HG03135 (cell line): ENCODE measurements around the gene CSK.

Experiments
- ATAC-seq: cut with Tn5 transposase; IDR thresholded peaks from one replicate; pipeline ENCODE4 v1.9.1; 2021; ENCODE audit warnings: mild to moderate bottlenecking, moderate library complexity; ENCODE audit not compliant: unreplicated experiment

The CSK gene

DNA sequence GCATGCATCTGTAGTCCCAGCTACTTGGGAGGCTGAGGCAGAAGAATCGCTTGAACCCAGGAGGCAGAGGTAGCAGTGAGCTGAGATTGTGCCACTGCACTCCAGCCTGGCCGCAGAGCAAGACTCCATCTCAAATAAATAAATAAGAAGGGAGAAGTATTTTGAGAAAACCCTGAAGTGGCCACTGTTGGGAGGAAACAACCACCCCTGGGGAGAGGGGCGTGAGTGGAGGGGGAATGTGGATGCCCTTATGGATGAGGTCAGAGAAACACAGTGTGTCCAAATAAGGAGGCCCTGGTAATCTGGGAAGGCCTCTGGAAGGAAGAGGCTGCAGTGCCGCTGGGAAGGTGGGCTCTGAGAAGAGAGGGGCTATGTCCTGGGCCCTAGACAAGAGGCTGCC, 40.4 kb downstream of the CSK start:
- no peak for ATAC-seq

DNA sequence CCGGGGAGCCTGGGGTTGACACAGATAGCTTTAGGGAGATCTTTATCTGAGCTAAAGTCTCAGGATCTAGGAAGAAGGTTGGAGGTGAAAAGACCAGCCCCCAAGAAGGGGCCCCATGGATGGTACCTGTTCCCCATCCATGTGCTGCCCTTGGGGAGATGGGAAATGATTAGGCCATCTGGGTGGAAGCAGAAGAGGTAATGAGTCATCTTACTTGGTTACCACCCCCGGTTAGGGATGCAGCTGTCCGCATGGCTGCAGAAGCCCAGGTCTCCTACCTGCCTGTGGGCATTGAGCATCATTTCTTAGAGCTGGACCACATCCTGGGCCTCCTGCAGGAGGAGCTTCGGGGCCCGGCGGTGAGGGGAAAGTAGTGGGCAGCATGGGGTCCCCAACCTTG, 41.4 kb downstream of the CSK start:
- no peak for ATAC-seq

DNA sequence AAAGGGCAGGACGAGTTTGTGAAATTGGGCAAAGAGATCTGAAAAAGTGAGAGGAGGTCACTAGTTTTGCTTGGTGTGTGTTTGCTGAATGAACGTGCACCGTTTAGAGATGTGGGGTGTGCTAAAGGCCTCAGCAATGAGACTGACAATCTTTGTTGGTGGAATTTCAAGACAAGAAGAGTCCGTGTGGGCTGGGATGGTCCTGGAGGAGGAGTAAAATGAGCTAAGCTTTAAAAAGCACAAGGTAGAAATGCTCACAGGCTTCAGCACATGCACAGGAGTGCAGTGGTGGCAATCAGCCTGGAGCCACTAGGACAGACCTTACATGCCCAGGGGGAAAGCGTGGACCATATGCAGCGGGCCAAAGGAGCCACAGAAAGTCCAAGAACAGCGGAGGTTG, 43.1 kb downstream of the CSK start:
- ATAC-seq: no peak

DNA sequence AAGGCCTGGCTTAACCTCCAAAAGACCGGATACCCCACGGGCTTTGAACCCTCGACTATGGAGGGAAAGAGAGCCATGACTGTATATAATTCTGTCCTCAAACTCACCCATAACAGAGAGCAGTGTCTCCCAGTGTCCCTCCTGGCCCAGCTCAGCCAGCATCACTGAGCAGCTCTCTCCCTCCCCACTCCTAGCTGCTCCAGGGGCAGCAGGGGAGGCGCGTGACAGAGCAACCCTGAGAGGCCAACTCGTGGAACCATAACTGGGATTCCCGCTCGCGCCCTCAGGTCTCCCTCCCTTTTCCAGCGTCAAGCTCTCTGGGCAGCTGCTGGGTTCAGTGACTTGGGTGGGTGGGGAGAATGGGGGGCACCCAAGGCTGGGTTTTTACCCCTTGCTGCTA, 44.0 kb downstream of the CSK start:
- ATAC-seq: no peak

DNA sequence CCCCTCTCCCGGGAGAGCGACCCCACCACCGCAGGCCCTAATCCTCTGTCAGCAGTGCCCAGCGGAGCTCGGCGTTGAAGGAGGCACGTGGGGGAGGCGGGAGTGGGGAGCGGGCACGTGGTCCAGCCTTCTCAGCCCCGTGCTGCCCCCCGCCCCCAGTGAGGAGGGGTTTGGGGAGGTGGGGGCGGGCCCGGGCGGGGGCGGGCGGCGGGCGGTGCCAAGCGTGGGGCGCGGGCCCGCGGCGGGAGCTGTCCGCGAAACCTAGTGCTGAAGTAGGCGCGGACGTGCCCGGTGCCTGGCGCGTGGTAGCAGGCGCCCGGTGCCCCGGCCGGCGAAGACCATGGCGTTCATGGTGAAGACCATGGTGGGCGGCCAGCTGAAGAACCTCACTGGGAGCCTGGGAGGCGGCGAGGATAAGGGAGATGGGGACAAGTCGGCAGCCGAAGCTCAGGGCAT, 44.5 kb downstream of the CSK start, which contains the start of gene CPLX3:
Gene CPLX3 (plus strand): TSS at position 264 of the 456 bp plus-strand sequence. CDS start 77 bp downstream, at position 341.
- ATAC-seq: no peak

DNA sequence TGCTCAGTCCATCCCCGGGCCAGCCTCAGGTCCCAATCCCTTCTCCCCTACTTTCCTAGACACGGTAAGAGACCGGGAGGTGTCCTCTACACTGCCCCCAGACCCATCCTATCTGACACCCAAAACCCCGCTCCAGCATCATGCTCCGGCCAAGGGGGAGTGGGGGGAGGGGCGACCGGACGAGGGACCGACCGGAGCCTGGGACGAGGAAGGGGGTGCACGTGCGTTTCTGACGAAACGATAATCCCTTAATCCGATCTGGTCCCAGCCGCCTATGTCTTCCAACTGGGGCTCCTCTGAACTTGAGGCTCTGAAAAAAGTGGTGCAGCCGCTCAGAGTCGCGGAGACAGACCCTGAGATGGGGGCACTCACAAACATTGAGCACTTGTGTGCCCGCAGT, 45.0 kb downstream of the CSK start:
- no peak for ATAC-seq

DNA sequence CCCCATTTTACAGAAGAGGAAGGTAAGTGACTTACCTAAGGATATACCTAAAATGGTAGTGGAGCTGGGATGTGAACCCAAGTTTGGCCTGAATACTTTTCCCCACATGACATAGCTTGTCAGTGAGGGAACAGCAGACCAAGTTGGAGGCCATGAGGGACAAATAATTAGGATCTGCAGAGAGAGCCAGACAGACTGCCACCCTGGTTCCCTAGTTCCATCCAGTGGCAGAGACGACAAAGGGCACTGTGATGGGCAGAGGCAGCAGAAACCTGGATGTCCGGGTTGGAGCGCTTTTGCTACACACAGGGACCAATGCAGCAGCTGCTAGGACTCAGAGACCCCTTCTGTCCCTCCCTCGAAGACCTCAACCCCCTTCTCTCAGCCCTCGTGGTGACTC, 45.7 kb downstream of the CSK start:
- no peak for ATAC-seq

DNA sequence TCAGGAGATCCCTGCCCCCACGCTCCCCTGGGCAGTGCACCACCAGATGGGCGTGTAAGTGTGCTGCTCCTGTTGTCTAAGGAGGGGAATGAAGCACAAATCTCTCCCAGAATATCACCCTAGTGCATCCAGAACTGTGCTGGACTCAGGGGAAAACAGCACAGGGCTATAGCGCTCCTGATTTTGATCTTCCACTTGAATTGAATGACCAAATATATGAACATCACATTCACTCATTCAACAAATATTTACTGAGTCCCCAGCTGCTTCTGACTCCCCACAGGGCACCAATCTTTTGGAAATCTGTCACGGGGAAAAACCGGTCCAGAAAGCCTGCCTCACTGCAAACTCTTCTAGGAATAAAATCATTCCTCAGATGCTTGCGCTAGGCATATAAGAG, 47.0 kb downstream of the CSK start:
- ATAC-seq: no peak

DNA sequence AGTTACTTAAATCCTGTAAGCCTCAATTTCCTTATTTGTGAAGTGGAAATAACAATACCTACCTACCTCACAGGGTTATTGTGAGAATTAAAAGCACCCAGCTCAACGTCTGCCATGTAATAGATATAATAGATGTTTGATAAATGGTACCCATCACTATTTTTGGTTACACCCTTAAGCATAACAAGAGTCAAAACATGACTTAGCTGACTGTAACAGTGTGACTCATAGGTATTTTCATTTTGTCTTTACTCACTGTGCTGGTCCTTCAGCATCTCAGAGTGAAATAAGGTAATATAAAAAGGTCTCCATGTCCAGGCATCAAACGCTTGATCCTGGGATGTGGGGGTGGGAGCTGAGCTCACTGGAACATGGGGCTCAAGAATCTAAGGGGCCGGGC, 47.6 kb downstream of the CSK start:
- no peak for ATAC-seq

DNA sequence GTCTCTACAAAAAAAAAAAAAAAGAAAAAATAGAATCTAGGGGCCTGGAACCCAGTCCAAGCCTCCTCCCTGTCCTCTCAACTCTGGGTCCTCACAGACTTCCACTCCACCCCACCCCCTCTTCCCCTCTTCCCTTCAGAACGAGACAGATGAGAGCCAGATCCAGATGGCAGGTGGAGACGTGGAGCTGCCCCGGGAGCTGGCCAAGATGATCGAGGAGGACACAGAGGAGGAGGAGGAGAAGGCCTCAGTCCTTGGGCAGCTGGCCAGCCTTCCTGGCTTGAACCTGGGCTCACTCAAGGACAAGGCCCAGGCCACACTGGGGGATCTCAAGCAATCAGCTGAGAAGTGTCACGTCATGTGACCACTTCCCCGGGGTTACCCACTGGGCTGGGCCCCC, 48.1 kb downstream of the CSK start:
- ATAC-seq: no peak

DNA sequence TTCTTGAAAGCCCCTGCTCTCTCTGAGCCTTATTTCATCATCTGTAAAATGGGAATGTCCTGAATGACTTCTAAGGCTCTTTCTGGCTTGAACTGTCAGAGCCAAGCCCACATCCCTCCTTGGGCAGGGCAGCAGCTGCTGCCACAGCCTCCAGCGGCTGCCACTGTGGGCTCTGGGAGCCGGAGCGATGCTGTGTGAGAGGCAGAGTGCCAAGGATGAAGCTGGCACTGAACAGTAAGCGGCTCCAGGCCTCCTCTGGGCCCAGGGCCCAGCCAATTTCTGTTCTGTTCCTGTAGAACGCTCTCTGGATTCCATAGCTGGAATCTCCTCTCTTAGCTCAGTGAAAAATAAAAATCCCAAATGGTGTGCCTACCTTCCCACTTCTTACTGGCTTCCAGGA, 49.0 kb downstream of the CSK start:
- ATAC-seq: no peak

DNA sequence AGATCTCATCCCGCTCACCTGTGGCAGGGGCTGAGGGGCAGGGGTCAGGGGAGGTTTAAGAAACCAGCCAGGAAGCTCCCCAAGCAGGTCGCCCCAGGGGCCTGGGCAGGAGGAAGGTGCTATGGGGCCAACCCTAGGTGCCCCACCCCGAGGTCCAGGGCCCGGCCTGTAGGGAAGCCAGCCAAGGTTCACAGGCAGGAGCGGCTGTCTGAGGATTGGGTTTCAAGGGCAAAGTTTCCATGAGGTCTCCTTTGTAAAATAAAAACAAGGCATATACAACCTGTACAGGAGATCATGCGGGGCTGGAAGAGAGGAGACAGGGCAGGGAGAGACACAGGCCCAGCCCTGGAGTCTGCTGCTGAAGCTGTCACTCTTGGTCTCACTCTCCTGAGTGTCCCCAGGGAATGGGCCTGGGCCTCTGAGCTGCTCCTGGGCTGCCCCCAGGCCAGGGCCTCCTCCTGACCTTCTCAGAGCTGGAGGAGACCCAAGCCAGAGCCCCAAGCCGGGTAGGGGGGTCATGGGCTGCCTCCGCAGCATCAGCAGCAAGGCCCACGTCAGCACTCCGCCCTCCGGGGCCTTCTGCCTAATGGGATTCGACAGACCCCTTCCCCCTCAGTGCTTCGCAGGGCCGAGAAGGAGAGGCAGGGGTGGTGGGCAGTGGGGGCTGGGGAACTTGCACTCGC, 50.1 kb downstream of the CSK start:
- ATAC-seq: no peak

DNA sequence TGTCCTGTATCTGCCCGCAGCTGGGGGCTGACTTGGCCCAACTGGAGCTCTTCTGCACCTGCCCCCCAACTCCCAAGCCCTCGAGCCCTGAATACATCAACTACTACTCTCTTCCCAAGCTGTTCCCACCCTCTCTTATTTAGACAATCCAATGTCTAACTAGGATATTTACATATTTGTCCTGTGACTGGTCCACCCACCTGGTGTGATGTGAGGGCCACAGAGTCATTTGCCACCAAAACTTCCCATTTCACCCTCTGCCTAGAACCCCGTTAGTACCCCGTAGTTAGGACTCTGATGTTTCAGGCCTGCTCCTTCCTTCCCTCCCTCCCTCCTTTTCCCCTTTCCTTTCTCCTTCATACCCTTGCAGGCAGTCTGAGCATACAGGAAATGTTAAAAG, 50.9 kb downstream of the CSK start:
- ATAC-seq: no peak

DNA sequence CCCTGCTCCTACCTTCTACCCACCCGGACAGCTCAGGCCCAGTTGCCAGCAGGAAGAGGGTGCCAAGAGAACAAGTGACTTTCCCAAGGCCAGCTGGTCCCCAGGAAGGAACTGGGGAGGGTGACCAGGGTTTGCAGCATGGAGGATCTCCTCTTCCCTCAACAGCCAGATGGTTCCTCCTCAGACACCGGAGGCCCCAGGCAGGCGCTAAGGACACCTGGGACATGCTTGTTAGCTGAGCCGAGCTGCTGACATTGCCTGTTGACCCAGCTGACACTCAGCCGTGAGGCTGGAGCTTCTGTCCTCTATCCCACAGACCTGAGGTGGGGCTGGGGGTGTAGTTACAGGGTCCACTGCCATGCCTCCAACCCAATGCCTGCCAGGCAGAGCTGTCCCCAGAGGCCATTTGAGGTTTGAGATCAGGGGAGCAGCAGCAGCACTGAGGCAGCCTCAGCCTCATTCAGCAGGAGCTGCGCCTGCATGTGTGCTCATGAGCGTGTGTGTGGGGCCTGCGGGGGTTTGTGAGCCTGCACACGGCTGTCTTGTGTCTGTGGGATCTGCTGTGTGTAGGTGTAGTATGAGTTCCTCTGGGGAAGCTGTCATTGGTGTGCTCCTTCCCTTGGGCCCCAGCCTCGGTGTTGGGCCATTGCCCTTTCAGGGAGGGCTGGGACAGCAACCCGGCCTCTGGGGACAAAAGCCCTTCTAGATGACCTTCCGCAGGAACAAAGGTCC, 51.7 kb downstream of the CSK start:
- ATAC-seq: no peak

DNA sequence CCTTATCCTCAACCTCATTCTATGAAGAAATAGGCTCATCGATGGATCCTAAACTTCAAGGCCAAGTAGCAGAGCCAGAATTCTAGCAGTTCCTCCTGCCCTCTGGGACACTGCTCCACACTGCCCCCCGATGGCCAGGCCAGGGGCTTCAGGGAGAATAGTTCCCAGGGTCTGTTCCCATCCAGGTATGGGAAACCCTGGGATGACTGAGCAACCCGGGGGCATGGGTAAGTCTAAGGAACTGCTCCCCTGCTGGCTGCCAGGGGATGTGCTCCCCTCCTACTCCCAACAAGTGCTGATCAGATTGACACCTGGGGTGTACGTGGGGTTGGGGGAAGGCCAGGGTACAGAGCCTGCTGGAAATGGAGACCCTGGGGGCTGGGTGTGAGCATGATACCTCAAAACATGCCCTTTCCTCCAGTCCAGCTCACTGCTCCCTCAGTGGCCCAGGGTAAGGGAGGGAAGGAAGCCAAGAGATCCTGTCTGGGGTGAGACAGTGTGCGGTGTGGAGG, 53.5 kb downstream of the CSK start:
- ATAC-seq: no peak

DNA sequence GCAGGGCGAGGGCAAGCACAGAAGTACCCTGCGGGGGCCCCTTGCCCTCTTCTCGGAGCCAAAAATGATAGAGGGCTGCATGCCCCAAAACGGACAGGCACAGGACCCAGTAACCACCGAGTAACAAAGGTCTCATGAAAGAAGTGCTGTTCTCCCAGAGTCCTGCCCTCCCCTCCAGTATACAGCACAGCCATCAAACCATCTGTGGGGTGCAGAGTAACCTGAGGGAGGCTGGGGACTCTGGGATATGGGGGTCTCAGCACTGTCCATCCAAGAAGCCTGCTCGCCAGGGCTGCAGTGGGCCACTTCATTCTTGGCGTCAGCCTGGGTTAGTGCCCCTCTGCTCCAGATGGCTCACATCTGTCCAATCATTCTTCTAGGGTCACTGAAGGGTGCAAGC, 55.0 kb downstream of the CSK start:
- ATAC-seq: no peak

DNA sequence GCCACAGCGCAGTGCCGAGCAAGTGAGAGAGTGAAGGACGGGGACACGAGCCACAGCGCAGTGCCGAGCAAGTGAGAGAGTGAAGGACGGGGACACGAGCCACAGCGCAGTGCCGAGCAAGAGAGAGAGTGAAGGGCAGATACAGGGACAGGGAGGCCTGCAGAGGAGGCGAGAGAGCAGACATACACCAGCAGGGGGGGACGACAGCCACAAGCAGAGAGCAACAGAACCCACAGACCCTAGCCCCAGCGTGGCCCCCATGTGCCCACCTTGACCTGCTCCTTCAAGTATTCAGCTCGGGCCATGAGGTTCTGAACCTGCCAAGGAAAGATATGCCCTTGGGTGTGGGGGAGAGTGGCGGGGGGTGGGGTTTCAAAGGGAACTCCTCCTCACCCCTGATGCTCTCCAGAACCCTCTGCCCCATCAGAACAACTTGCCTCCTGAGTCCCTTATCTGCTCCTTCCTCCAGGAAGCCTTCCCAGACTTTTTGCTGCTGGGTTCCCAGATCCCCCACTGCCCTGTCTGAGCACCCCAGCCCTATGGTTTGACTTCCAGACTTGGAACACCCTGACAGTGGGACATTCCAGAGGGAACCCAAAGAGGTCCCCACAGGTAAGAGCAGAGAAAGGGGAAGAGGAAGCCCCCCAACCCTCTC, 55.7 kb downstream of the CSK start:
- ATAC-seq: no peak

DNA sequence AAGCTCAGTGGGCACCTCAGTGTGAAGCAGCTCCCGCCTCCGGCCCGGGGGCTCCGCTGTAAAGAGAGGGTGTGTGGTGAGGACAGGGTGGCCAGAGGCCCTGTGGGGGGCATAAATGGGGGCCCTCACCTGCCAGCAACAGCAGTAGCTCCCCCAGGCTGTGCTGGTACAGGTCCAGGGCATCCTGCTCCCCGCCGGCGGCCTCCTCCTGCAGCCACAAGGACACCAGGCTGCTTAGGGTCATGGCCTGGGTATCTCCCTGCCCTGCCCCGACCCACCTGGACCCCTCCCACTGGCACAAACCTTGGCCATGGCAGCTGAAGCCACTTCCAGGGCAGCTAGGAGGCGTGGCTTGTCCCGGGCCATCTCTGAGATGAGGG, 56.2 kb downstream of the CSK start:
- ATAC-seq: no peak

DNA sequence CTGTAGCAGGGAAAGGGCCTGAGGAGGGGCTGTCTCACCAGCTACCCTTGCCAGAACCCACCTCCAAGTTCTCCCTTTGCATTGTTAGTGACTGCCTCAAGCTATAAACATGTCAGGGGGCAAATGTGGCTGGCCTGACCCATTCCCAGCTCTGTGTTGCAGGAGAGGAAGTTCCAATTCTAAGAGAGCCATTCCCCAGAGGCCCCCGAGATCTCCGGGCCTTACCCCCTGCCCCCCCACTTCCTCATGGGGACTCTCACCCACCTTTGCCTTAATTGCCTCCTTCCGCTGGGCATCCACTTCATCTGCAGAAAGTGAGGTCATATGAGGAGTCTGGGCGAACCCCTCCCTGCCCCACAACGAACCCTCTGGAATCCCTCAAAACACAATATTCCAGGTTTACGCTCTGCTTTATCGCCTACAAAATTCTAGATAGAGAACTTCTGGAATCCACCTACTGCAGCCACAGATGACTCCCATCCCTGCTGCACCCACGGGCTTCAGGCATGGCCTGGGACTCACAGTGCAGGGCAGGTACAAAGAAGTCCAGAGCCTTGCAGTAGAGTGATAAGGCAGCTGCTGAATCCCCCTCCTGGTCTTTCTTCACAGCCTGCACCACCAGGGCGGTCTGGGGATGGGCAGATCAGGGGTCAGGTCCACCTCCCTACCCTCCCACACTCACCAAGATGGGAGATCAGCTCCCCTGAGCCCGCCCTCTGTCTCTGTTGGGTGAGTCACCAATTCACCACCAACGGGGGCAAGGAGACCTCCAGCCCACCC, 57.1 kb downstream of the CSK start:
- ATAC-seq: no peak

DNA sequence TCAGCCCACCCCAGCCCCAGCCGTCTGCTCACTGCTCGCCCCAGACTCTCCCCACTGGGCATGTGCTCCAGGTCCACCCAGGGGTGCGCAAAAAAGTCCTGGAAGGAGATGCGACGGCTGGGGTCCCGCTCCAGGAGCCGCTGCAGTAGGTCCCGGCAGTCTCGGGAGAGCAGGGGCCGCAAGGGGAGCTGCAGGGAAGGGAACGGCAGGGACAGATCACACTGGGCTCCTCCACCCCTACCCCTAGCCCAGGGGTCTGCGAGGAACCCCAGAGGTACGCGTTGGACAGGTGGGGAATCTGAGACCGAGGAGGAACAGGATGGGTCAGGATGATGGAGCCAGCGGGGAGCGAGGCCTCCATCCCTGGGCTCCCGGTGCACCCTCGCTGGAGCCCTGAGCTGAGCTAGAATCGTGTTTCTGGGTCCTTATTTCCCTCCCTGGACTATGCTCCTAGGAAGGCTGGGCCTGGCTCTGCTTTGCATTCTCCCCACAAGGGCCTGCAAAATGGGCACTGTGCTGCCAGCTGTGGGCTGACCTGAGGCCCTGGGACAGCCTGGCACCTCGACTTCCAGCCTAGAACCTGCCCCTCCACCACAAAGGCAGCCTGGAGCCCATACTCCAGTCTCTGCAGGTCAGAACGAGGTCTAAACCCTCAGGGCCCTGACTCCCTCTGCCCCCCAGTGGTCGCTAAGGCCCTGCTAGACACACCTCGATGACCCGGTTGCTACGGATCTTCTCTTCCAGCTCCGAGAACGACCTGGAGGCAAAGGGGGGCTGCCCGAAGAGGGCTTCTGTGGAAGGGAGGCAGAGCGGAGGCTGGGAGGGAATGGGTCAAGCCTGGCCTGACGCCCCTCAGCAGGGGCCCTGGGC, 57.9 kb downstream of the CSK start:
- no peak for ATAC-seq
